Kidney glomerular epithelial cell (primary cell): ENCODE measurements around the gene MAP1S.

Experiments used
- DNase-seq: peaks from one replicate; lab custom pipeline; 2025; lab: John Stamatoyannopoulos, UW

The MAP1S gene

GRCh38 chr19:17688853-17689595 lies 30.3 kb upstream of the MAP1S start:
- DNase-seq, result no peak

GRCh38 chr19:17692566-17692965 lies 26.7 kb upstream of the MAP1S start:
- no peak for DNase-seq

GRCh38 chr19:17695198-17695597 lies 24.1 kb upstream of the MAP1S start:
- no peak for DNase-seq

GRCh38 chr19:17703824-17704463 lies 15.3 kb upstream of the MAP1S start:
- DNase-seq, result no peak

GRCh38 chr19:17706750-17707181 lies 12.5 kb upstream of the MAP1S start:
- DNase-seq, result no peak

GRCh38 chr19:17711851-17712250 lies 7.4 kb upstream of the MAP1S start:
- DNase-seq, result no peak

- no peak for DNase-seq
These were observed 2.9 kb upstream of the MAP1S start for GRCh38 chr19:17716309-17716929.

GRCh38 chr19:17718550-17718946 lies 732 bp upstream of the MAP1S start:
- DNase-seq, result no peak

- DNase-seq, result no peak
These were observed 585 bp downstream of the MAP1S start for GRCh38 chr19:17719730-17720400.

- no peak for DNase-seq
These were observed 1.2 kb downstream of the MAP1S start for GRCh38 chr19:17720440-17720839.

GRCh38 chr19:17721111-17721628 lies 1.9 kb downstream of the MAP1S start:
- DNase-seq, result no peak

- DNase-seq, result no peak
These were observed 2.5 kb downstream of the MAP1S start for GRCh38 chr19:17721821-17722220.

GRCh38 chr19:17722655-17723240 lies 3.5 kb downstream of the MAP1S start:
- no peak for DNase-seq

- DNase-seq, result no peak
These were observed 5.4 kb downstream of the MAP1S start for GRCh38 chr19:17724655-17725054.

GRCh38 chr19:17725422-17726078 lies 6.3 kb downstream of the MAP1S start:
- no peak for DNase-seq

- DNase-seq, result no peak
These were observed 7.0 kb downstream of the MAP1S start for GRCh38 chr19:17726136-17726741.

GRCh38 chr19:17726964-17727773 lies 7.9 kb downstream of the MAP1S start:
- no peak for DNase-seq

GRCh38 chr19:17727843-17728242 lies 8.6 kb downstream of the MAP1S start:
- DNase-seq, result no peak

GRCh38 chr19:17733127-17733526 lies 13.8 kb downstream of the MAP1S start:
- DNase-seq, result no peak

GRCh38 chr19:17734146-17734545 lies 14.9 kb downstream of the MAP1S start:
- DNase-seq, result no peak
